ENCODE data around the gene SRP9. TPM values are rescaled to one million over a fixed set of nuclear protein-coding genes. Genes with fewer than 3 reads are reported as not detected.

The SRP9 gene
- total RNA-seq, 1 experiment from 2014 or later = 282 TPM

- no peak overlapping the region for H3K4me3 ChIP-seq (ENCODE audit: low read depth in 2 of 2, low read length in 2 of 2)
- H3K9me3 ChIP-seq (ENCODE audit: control insufficient read depth, insufficient read depth, low read depth, low read length) = no peaks in the 10 kb centered on the region
- intact Hi-C loops (cut with micrococcal nuclease; ENCODE audit: unreplicated experiment) (no loop called here), in situ Hi-C loops (cut with HindIII; ENCODE audit: low pct_unique_long_range_greater_than_20kb, low sequenced_read_pairs) (no loop called here)
- no peaks in the 10 kb centered on the region for H3K36me3 ChIP-seq (ENCODE audit: control insufficient read depth, insufficient read depth, low read length)
- BruUV-seq (replicated peaks) = no TSS peak
- H3K4me1 ChIP-seq (ENCODE audit: control insufficient read depth, insufficient read depth, low read length) = peaks cover 46% of the 10 kb centered on the region
- ATAC-seq (peak; percentile 23), DNase-seq (ENCODE audit: low read depth, low spot score) (no peak)
- ChIA-PET POLR2A (interaction anchor here (0.6 kb wide), 1 partner anchor 355 kb away, joined by 3 read pairs; no protein-coding TSS in a partner anchor), CTCF (interaction anchor here (0.6 kb wide), 1 partner anchor 108 kb away, joined by 3 read pairs; no protein-coding TSS in a partner anchor)
- H3K27ac ChIP-seq (ENCODE audit: low read length) = peak overlapping the region; percentile 77
- TF ChIP-seq TCF7L2 (IDR thresholded peaks at IDR 0.05; ENCODE audit: low read depth, low read length) (no peak), REST (IDR thresholded peaks at IDR 0.05; ENCODE audit: insufficient read depth in 1 of 2, low read depth in 2 of 2, low read length in 1 of 2) (no peak), POLR2AphosphoS5 (IDR thresholded peaks at IDR 0.05; ENCODE audit: low read depth, low read length) (no peak), SIN3A (IDR thresholded peaks at IDR 0.05; ENCODE audit: borderline replicate concordance, insufficient read depth, low read depth, low read length) (no peak)
- TF ChIP-seq, protein P1, sequence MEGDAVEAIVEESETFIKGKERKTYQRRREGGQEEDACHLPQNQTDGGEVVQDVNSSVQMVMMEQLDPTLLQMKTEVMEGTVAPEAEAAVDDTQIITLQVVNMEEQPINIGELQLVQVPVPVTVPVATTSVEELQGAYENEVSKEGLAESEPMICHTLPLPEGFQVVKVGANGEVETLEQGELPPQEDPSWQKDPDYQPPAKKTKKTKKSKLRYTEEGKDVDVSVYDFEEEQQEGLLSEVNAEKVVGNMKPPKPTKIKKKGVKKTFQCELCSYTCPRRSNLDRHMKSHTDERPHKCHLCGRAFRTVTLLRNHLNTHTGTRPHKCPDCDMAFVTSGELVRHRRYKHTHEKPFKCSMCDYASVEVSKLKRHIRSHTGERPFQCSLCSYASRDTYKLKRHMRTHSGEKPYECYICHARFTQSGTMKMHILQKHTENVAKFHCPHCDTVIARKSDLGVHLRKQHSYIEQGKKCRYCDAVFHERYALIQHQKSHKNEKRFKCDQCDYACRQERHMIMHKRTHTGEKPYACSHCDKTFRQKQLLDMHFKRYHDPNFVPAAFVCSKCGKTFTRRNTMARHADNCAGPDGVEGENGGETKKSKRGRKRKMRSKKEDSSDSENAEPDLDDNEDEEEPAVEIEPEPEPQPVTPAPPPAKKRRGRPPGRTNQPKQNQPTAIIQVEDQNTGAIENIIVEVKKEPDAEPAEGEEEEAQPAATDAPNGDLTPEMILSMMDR (IDR thresholded peaks at IDR 0.05) = no peak
- H3K27me3 ChIP-seq (ENCODE audit: control insufficient read depth, insufficient read depth, low read length) = no peaks in the 10 kb centered on the region
Measured at GRCh38 chr1:225816643-225817538, 39.3 kb downstream of the SRP9 start.

- Histone ChIP-seq H3K27me3 (ENCODE audit: control insufficient read depth, insufficient read depth, low read length) (no peaks in the 10 kb centered on the region), H3K4me3 (ENCODE audit: low read depth in 2 of 2, low read length in 2 of 2) (no peak overlapping the region), H3K27ac (ENCODE audit: low read length) (peak overlapping the region; percentile 77), H3K9me3 (ENCODE audit: control insufficient read depth, insufficient read depth, low read depth, low read length) (no peaks in the 10 kb centered on the region), H3K4me1 (ENCODE audit: control insufficient read depth, insufficient read depth, low read length) (peaks cover 39% of the 10 kb centered on the region), H3K36me3 (ENCODE audit: control insufficient read depth, insufficient read depth, low read length) (no peaks in the 10 kb centered on the region)
- ATAC-seq (peak; percentile 66), DNase-seq (ENCODE audit: low read depth, low spot score) (no peak)
- TF ChIP-seq TCF7L2 (IDR thresholded peaks at IDR 0.05; ENCODE audit: low read depth, low read length) (peak; percentile 61; the same call in 1 of the 2 replicates), SIN3A (IDR thresholded peaks at IDR 0.05; ENCODE audit: borderline replicate concordance, insufficient read depth, low read depth, low read length) (no peak)
- TF ChIP-seq, protein P1 (IDR thresholded peaks at IDR 0.05) = no peak
- ChIA-PET POLR2A (no interaction called here), CTCF (interaction anchor here (0.5 kb wide), 1 partner anchor 25 kb away, joined by 3 read pairs; no protein-coding TSS in a partner anchor)
- BruUV-seq (replicated peaks) = no TSS peak
- in situ Hi-C loops (cut with HindIII; ENCODE audit: low pct_unique_long_range_greater_than_20kb, low sequenced_read_pairs) = no loop called here
- intact Hi-C loops (cut with micrococcal nuclease; ENCODE audit: unreplicated experiment) = no loop called here
Measured at GRCh38 chr1:225817611-225818061, 40.0 kb downstream of the SRP9 start.

Measured in Panc1 (cell line).